Keratinocyte (primary cell): ENCODE results near the gene ABCC10.

ENCODE experiments used
- CTCF ChIP-seq, 3 experiments: IDR thresholded peaks in 1 of 3; conservative IDR thresholded peaks in 1 of 3; optimal IDR thresholded peaks in 1 of 3; 2 replicates in 2 of 3; 3 replicates in 1 of 3; pipeline versions ENCODE3 to v1.5.1; 2011; ENCODE audit warnings: low read length in 3 of 3, mild to moderate bottlenecking in 3 of 3, moderate library complexity in 2 of 3, control low read depth in 1 of 3, inconsistent platforms in 1 of 3; ENCODE audit not compliant: insufficient read depth in 2 of 3; ENCODE audit errors: extremely low read depth in 1 of 3
- EZH2 ChIP-seq: IDR thresholded peaks from one replicate; pipeline ENCODE4 v1.6.1; 2012; ENCODE audit warnings: inconsistent platforms, mild to moderate bottlenecking, low read length, moderate library complexity

GRCh38 chr6:43455531-43456428, 28.4 kb downstream of the ABCC10 start, which contains the start of gene DLK2:
- TF ChIP-seq CTCF (optimal IDR thresholded peaks at IDR 0.05 in 1 of 3, IDR thresholded peaks at IDR 0.05 in 1 of 3, conservative IDR thresholded peaks at IDR 0.05 in 1 of 3; ENCODE audit: extremely low read depth in 1 of 3, insufficient read depth in 2 of 3, low read length in 3 of 3) (no peak), EZH2 (no peak)
